ENCODE results near the gene ACTR3C. TPM values are rescaled to one million over a fixed set of nuclear protein-coding genes. Genes with fewer than 3 reads are reported as not detected.
A peak's percentile ranks its signal among the peaks of the same experiment; 100 is the strongest.

ACTR3C gene
- total and polyA plus RNA-seq, 2 donors (not counting 1 experiment from before 2014, with no cell fraction given): 4.0 to 20.7 TPM

DNA sequence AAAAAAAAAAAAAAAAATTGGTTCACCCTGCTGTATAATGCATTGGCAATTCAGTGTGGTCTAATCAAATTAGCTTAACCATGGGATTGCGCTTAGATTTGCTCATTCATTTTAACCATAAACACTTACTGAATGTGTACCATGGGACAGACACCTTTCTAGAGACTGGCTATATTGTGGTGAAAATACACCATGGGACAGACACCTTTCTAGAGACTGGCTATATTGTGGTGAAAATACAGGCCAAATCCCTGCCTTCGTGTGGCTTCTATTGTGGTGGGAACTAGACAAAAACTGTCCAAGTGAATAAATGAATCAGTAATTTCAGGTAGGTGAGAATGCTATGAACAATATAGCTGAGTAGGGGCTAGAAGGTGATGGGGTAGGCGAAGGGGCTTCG lies 35.1 kb upstream of the ACTR3C start:
- H2AFZ ChIP-seq (ENCODE audit: insufficient read depth, low read depth, low read length, poor library complexity, severe bottlenecking): no peak overlapping the region
- no peak for DNase-seq
- H3K9me3 Mint-ChIP-seq (ENCODE audit: insufficient read depth): no peaks in the 10 kb centered on the region
- no peaks in the 10 kb centered on the region for H3K27me3 Mint-ChIP-seq
- H3K27me3 ChIP-seq (replicated peaks in 1 of 4; ENCODE audit: control extremely low read depth in 1 of 4, control insufficient read depth in 3 of 4, insufficient read depth in 4 of 4, low read length in 3 of 4): no peaks in the 10 kb centered on the region
- intact Hi-C loops (cut with micrococcal nuclease): loop anchor here (5.0 kb wide), 1 partner anchor 36 kb away; the partner anchor contains the start of genes ACTR3C and LRRC61
- POLR2A ChIA-PET: interaction anchor here (0.5 to 0.7 kb wide), 3 partner anchors 9 to 1327 kb away, joined by 3 to 7 read pairs (median 4); no protein-coding TSS in a partner anchor
- 91% methylated on average over 3 of the region's 4 CpGs for WGBS (ENCODE audit: insufficient coverage)
- H3K27ac ChIP-seq (ENCODE audit: low read length in 2 of 2): no peak overlapping the region
- no peak overlapping the region for H3K4me3 Mint-ChIP-seq
- H3K9ac ChIP-seq (ENCODE audit: low read length): no peak overlapping the region
- no peaks in the 10 kb centered on the region for H3K79me2 ChIP-seq (ENCODE audit: control insufficient read depth, insufficient read depth, low read length)
- H3K9me3 ChIP-seq (ENCODE audit: control extremely low read depth in 1 of 3, control insufficient read depth in 2 of 3, insufficient read depth in 1 of 3, low read length in 2 of 3): no peaks in the 10 kb centered on the region
- no peak for ATAC-seq (ENCODE audit: low read depth)
- CTCF ChIA-PET: interaction anchor here (1.2 to 4.9 kb wide), 8 partner anchors 10 to 91 kb away, joined by 3 to 59 read pairs (median 8); partner anchors contain the start of gene REPIN1
- no peak overlapping the region for H3K4me2 ChIP-seq (replicated peaks; ENCODE audit: low read depth, low read length, poor library complexity, severe bottlenecking)
- H3K4me1 Mint-ChIP-seq: peaks cover 39% of the 10 kb centered on the region
- H3K4me1 ChIP-seq (ENCODE audit: control insufficient read depth in 2 of 2, insufficient read depth in 2 of 2, low read length in 2 of 2): peaks cover 20 to 28% of the 10 kb centered on the region in 2 donors
- H4K20me1 ChIP-seq (ENCODE audit: control insufficient read depth, insufficient read depth, low read length, poor library complexity, severe bottlenecking): no peaks in the 10 kb centered on the region
- TF ChIP-seq EZH2 (IDR thresholded peaks at IDR 0.05; ENCODE audit: borderline replicate concordance, insufficient read depth, low read depth, low read length, poor library complexity, severe bottlenecking) (no peak), CTCF (IDR thresholded peaks at IDR 0.05) (no peak)
- H3K36me3 ChIP-seq (replicated peaks in 1 of 2; ENCODE audit: control extremely low read depth in 1 of 2, control insufficient read depth in 1 of 2, extremely low read depth in 1 of 2, insufficient read depth in 2 of 2, low read length in 1 of 2): no peaks in the 10 kb centered on the region
- H3K27ac Mint-ChIP-seq: no peak overlapping the region
- no peak overlapping the region for H3K4me3 ChIP-seq (ENCODE audit: control extremely low read depth in 1 of 5, extremely low read depth in 1 of 5, insufficient read depth in 1 of 5, low read depth in 2 of 5, low read length in 4 of 5)

GRCh38 chr7:150357771-150358427 lies 34.6 kb upstream of the ACTR3C start:
- Histone ChIP-seq H3K36me3 (replicated peaks in 1 of 2; ENCODE audit: control extremely low read depth in 1 of 2, control insufficient read depth in 1 of 2, extremely low read depth in 1 of 2, insufficient read depth in 2 of 2, low read length in 1 of 2) (no peaks in the 10 kb centered on the region), H2AFZ (ENCODE audit: insufficient read depth, low read depth, low read length, poor library complexity, severe bottlenecking) (peak overlapping the region; percentile 8), H3K4me2 (replicated peaks; ENCODE audit: low read depth, low read length, poor library complexity, severe bottlenecking) (peak overlapping the region; percentile 30), H3K4me1 (ENCODE audit: control insufficient read depth in 2 of 2, insufficient read depth in 2 of 2, low read length in 2 of 2) (peaks cover 18 to 26% of the 10 kb centered on the region in 2 donors), H3K9ac (ENCODE audit: low read length) (no peak overlapping the region), H3K79me2 (ENCODE audit: control insufficient read depth, insufficient read depth, low read length) (no peaks in the 10 kb centered on the region), H4K20me1 (ENCODE audit: control insufficient read depth, insufficient read depth, low read length, poor library complexity, severe bottlenecking) (no peaks in the 10 kb centered on the region), H3K4me3 (ENCODE audit: control extremely low read depth in 1 of 5, extremely low read depth in 1 of 5, insufficient read depth in 1 of 5, low read depth in 2 of 5, low read length in 4 of 5) (no peak overlapping the region), H3K9me3 (ENCODE audit: control extremely low read depth in 1 of 3, control insufficient read depth in 2 of 3, insufficient read depth in 1 of 3, low read length in 2 of 3) (no peaks in the 10 kb centered on the region), H3K27ac (ENCODE audit: low read length in 2 of 2) (no peak overlapping the region), H3K27me3 (replicated peaks in 1 of 4; ENCODE audit: control extremely low read depth in 1 of 4, control insufficient read depth in 3 of 4, insufficient read depth in 4 of 4, low read length in 3 of 4) (no peaks in the 10 kb centered on the region)
- no peak for ATAC-seq (ENCODE audit: low read depth)
- ChIA-PET CTCF (interaction anchor here (0.6 to 4.9 kb wide), 12 partner anchors 10 to 243 kb away, joined by 3 to 59 read pairs (median 6); partner anchors contain the start of gene REPIN1), POLR2A (interaction anchor here (0.5 to 1.3 kb wide), 6 partner anchors 8 to 1328 kb away, joined by 3 to 7 read pairs (median 3); no protein-coding TSS in a partner anchor)
- Mint-ChIP-seq H3K27ac (peak overlapping the region; percentile 74), H3K4me3 (peak overlapping the region; percentile 62), H3K9me3 (ENCODE audit: insufficient read depth) (no peaks in the 10 kb centered on the region), H3K27me3 (no peaks in the 10 kb centered on the region), H3K4me1 (peaks cover 34% of the 10 kb centered on the region)
- 85% methylated on average over 11 of the region's 13 CpGs for WGBS (ENCODE audit: insufficient coverage)
- no peak for DNase-seq
- TF ChIP-seq CTCF (IDR thresholded peaks at IDR 0.05): no peak
- no peak for TF ChIP-seq EZH2 (IDR thresholded peaks at IDR 0.05; ENCODE audit: borderline replicate concordance, insufficient read depth, low read depth, low read length, poor library complexity, severe bottlenecking)
- intact Hi-C loops (cut with micrococcal nuclease): loop anchor here (1.0 to 5.0 kb wide), 3 partner anchors 8 to 47 kb away; partner anchors contain the start of genes ACTR3C and LRRC61
